HTERT RPE-1 (cell line): ENCODE measurements around the gene IER2.
"Not testable (repeated sequence)": the region's sequence is repeated elsewhere in the genome, so short reads cannot be mapped to it uniquely, and the experiment has no call there.

ENCODE experiments used
- in situ Hi-C: fragments of 300-500 bp; cut with MboI; formaldehyde crosslinking; loops from 4 replicates; pipeline ENCODE4 v1.14.3; 2020; ENCODE audit warnings: low sequenced_read_pairs

The IER2 gene

GRCh38 chr19:13190781-13191540, 40.8 kb downstream of the IER2 start:
- in situ Hi-C loops, result no loop called here

- in situ Hi-C loops, result no loop called here
Observed at GRCh38 chr19:13195678-13196077, 45.5 kb downstream of the IER2 start.

GRCh38 chr19:13198634-13199033, 48.4 kb downstream of the IER2 start:
- in situ Hi-C loops, result no loop called here

- in situ Hi-C loops, result not testable (repeated sequence)
Observed at GRCh38 chr19:13202112-13202511, 51.9 kb downstream of the IER2 start.
